Measurements from ENCODE around the gene RBM34. TPM values are rescaled to one million over a fixed set of nuclear protein-coding genes. Genes with fewer than 3 reads are reported as not detected.

The RBM34 gene
- total RNA-seq, 8 experiments from 2014 or later: 111 to 157 (median 137) TPM

DNA sequence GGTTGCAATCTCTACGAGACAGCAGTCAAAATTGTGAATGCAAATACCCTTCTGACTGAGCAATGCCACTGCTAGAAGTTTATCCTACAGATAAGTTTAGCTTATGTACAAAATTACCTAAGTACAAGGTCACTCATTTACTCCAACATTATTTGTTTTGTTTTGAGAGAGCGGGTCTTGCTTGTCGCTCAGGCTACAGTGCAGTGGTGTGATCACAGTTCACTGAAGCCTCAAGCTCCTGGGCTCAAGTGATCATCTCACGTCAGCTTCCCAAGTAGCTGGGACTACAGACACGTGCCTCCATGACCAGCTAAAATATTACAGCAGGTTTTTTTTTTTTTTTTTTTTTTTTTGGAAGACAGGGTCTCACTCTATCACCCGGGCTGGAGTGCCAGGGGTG, 15.4 kb downstream of the RBM34 start:
- in situ Hi-C loops (cut with MboI; ENCODE audit: low pct_unique_long_range_greater_than_20kb in 2 of 9, low sequenced_read_pairs in 9 of 9, unreplicated experiment in 9 of 9): no loop called here
- ATAC-seq (replicated peaks in 6 of 8): no peak
- WGBS, 10 experiments: 86 to 100% (median 98%) methylated on average over 1 to 6 of the region's 6 CpGs; no CpG with 5 or more reads in 1 of the 10 experiments

DNA sequence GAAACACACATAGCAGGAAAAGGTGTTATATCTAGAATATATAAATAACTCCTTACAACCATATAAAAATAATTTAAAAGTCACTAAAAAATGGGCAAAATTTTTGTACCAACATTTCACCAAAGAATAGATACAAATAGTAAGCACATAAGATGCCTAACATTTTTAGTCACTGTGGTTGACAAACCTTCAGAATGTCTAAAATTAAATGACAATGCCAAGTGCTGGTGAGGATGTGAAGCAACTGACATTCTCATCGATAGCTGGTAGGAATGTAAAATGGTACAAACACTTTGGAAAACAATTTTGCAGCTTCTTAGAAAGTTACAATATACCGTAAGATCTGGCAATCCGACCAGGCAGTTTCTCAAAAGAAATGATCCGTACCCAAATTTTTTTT, 18.1 kb downstream of the RBM34 start:
- H3K4me3 ChIP-seq: no peak overlapping the region
- H3K4me1 ChIP-seq (replicated peaks in 1 of 2): peaks cover 12 to 13% of the 10 kb centered on the region in 2 donors
- no peak for ATAC-seq (replicated peaks in 6 of 8)
- no peak overlapping the region for H3K27ac ChIP-seq
- in situ Hi-C loops (cut with MboI; ENCODE audit: low pct_unique_long_range_greater_than_20kb in 2 of 9, low sequenced_read_pairs in 9 of 9, unreplicated experiment in 9 of 9): no loop called here
- 75 to 100% (median 96%) methylated on average over 2 to 4 of the region's 4 CpGs; no CpG with 5 or more reads in 1 of the 10 experiments for WGBS, 10 experiments

More for the DNA sequence above, 15.4 kb downstream of the RBM34 start:
- Histone ChIP-seq H3K27ac (no peak overlapping the region), H3K4me1 (replicated peaks in 1 of 2) (no peaks in the 10 kb centered on the region), H3K4me3 (no peak overlapping the region)

DNA sequence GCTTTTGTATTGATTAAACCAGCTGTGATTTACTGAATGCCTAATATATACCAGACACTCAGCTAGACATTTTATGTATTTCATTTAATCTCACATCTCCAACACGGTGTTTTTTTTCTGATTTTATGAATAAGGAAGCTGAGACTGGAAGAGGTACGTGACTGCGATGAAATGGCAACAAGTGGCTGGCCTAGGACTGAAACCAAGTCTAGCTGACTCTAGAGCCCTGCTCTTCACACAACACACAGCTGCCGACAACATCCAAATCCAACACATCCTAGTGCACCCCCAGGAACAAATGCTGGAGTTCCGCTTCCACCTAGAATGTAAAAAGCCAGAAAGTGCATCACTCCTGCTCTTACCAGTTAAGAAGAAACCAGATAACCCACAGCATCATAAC, 21.7 kb downstream of the RBM34 start:
- ATAC-seq (replicated peaks in 6 of 8): no peak
- peaks cover 12 to 13% of the 10 kb centered on the region in 2 donors for H3K4me1 ChIP-seq (replicated peaks in 1 of 2)
- H3K27ac ChIP-seq: peak overlapping the region in 1 of 2 donors; percentile 24
- in situ Hi-C loops (cut with MboI; ENCODE audit: low pct_unique_long_range_greater_than_20kb in 2 of 9, low sequenced_read_pairs in 9 of 9, unreplicated experiment in 9 of 9): no loop called here
- 75 to 100% (median 96%) methylated on average over 1 to 5 of the region's 5 CpGs; no CpG with 5 or more reads in 1 of the 10 experiments for WGBS, 10 experiments
- no peak overlapping the region for H3K4me3 ChIP-seq

DNA sequence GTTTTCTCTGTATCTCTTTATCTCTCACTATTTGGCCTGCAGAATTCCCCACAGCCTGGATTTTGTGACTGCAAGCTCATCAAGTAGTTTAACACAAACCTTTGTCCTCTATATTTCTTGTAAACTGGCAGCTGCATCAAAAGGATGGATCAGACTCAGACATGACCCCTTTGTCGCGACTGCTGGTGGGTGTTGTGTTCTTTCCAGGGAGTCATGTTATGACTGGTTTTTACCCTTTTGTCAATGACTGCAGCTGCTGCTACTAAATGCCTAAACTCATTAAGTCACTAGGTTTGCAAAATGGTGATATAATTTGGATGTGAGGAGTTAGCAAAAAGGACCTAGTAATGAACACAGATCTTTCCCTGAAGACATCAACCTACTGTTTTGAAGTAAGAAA, 22.2 kb downstream of the RBM34 start:
- in situ Hi-C loops (cut with MboI; ENCODE audit: low pct_unique_long_range_greater_than_20kb in 2 of 9, low sequenced_read_pairs in 9 of 9, unreplicated experiment in 9 of 9): no loop called here
- WGBS, 10 experiments: 57 to 93% (median 71%) methylated on average over 2 of the region's 2 CpGs; no CpG with 5 or more reads in 5 of the 10 experiments
- H3K4me1 ChIP-seq (replicated peaks in 1 of 2): peaks cover 12 to 13% of the 10 kb centered on the region in 2 donors
- no peak overlapping the region for H3K27ac ChIP-seq
- no peak overlapping the region for H3K4me3 ChIP-seq
- peak in 5 of 8 experiments; percentile 19 to 44 (median 36) for ATAC-seq (replicated peaks in 6 of 8)

DNA sequence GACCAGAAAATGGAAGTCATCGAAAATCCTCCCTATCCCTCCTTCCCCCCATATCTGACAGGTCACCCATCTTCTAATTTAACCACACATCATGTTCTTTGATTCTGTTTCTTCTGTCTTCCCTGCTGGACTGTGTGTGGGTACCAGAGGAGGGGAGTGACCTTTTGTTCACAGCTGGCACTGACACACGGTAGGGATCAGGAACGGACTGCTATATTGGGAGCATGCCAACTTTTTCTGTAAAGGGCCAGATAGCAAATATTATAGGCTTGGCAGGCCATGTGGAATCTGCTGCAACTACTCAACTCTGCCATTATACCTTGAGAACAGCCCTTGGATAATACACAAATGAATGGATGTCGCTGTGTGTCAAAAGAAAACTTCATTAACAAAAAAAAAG, 24.9 kb downstream of the RBM34 start:
- in situ Hi-C loops (cut with MboI; ENCODE audit: low pct_unique_long_range_greater_than_20kb in 2 of 9, low sequenced_read_pairs in 9 of 9, unreplicated experiment in 9 of 9): no loop called here
- Histone ChIP-seq H3K4me1 (replicated peaks in 1 of 2) (peaks cover 12 to 13% of the 10 kb centered on the region in 2 donors), H3K4me3 (no peak overlapping the region), H3K27ac (no peak overlapping the region)
- ATAC-seq (replicated peaks in 6 of 8): no peak
- WGBS, 10 experiments: 20 to 100% (median 75%) methylated on average over 1 to 4 of the region's 4 CpGs

DNA sequence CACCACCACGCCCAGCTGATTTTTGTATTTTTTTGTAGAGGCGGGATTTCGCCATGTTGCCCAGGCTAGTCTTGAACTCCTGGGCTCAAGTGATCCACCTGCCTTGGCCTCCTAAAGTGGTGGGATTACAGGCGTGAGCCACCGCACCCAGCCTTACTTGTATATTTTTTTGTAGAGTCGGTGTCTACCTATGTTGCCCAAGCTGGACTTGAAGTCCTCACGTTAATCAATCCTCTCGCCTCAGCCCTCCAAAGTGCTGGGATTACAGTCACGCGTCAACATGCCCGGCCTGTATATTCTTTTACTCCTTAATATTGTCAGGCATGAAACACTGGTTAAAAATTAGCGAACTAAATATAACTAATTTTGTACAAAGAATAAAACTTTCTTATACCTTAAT, 26.9 kb downstream of the RBM34 start:
- H3K4me1 ChIP-seq (replicated peaks in 1 of 2): peaks cover 9 to 13% of the 10 kb centered on the region in 2 donors
- no peak for ATAC-seq (replicated peaks in 6 of 8)
- H3K4me3 ChIP-seq: no peak overlapping the region
- in situ Hi-C loops (cut with MboI; ENCODE audit: low pct_unique_long_range_greater_than_20kb in 2 of 9, low sequenced_read_pairs in 9 of 9, unreplicated experiment in 9 of 9): no loop called here
- H3K27ac ChIP-seq: no peak overlapping the region
- WGBS, 10 experiments: 91 to 97% (median 97%) methylated on average over 3 to 12 of the region's 12 CpGs; no CpG with 5 or more reads in 1 of the 10 experiments

DNA sequence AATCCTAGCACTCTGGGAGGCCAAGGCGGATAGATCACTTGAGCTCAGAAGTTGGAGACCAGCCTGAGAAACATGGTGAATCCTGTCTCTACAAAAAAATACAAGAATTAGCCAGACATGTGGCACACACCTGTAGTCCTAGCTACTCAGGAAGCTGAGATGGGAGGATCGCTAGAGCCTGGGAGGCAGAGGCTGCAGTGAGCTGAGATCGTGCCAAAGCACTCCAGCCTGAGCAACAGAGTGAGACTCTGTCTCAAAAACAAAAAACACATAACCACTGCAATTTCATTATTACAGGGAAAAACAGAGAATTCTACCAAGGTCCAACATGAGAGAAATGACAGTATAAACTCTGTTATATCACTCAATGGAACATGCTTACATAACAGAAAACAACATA, 28.0 kb downstream of the RBM34 start:
- no peak for ATAC-seq (replicated peaks in 6 of 8)
- WGBS, 10 experiments: 77 to 100% (median 96%) methylated on average over 1 to 3 of the region's 3 CpGs; no CpG with 5 or more reads in 3 of the 10 experiments
- no peak overlapping the region for H3K4me3 ChIP-seq
- in situ Hi-C loops (cut with MboI; ENCODE audit: low pct_unique_long_range_greater_than_20kb in 2 of 9, low sequenced_read_pairs in 9 of 9, unreplicated experiment in 9 of 9): no loop called here
- peaks cover 0 to 8% of the 10 kb centered on the region in 2 donors for H3K4me1 ChIP-seq (replicated peaks in 1 of 2)
- no peak overlapping the region for H3K27ac ChIP-seq

DNA sequence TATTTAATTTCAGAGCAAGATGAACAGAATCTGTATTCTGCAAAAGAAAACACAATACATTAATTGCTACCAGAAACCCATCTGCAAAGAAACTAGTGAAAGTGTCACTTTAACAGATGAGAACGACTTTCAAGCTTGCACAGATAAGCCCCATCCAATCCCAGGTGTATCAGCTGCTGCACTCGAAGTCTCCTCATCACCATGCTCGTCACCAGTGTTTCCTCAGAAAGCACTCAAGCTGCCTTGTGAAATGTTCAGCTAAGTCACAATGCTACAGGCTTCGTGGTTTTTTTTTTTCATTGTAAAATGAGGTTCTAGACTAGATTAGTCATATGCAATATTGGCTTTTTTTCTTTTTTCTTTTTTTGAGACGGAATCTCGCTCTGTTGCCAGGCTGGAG, 29.1 kb downstream of the RBM34 start:
- H3K27ac ChIP-seq: no peak overlapping the region

DNA sequence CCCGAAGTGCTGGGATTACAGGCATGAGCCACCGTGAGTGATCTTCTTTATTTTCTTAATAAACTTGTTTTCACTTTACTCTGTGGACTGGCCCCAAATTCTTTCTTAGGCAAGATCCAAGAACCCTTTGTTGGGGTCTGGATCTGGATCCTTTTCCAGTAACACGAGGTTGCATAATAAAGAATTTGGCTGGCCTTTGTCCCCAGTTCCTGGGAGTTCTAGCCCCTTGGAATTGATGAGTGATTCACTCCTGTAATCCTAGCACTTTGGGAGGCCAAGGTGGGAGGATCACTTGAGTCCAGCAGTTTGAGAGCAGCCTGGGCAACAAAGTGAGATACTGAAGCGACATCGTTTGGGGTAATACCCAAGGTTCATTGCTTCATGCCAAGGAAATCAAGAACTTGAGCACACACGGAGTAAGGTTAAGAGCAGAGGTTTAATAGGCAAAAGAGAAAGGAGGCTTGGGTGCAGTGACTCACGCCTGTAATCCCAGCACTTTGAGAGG, 30.2 kb downstream of the RBM34 start:
- 73 to 100% (median 92%) methylated on average over 1 to 7 of the region's 7 CpGs; no CpG with 5 or more reads in 2 of the 10 experiments for WGBS, 10 experiments
- no peak for ATAC-seq (replicated peaks in 6 of 8)
- Histone ChIP-seq H3K4me3 (no peak overlapping the region), H3K27ac (no peak overlapping the region), H3K4me1 (replicated peaks in 1 of 2) (peaks cover 7 to 17% of the 10 kb centered on the region in 2 donors)
- in situ Hi-C loops (cut with MboI; ENCODE audit: low pct_unique_long_range_greater_than_20kb in 2 of 9, low sequenced_read_pairs in 9 of 9, unreplicated experiment in 9 of 9): no loop called here

More for the DNA sequence above, 29.1 kb downstream of the RBM34 start:
- Histone ChIP-seq H3K4me1 (replicated peaks in 1 of 2) (peaks cover 0 to 10% of the 10 kb centered on the region in 2 donors), H3K4me3 (no peak overlapping the region)
- in situ Hi-C loops (cut with MboI; ENCODE audit: low pct_unique_long_range_greater_than_20kb in 2 of 9, low sequenced_read_pairs in 9 of 9, unreplicated experiment in 9 of 9): no loop called here
- 40 to 100% (median 88%) methylated on average over 1 to 6 of the region's 6 CpGs for WGBS, 10 experiments
- ATAC-seq (replicated peaks in 6 of 8): no peak

DNA sequence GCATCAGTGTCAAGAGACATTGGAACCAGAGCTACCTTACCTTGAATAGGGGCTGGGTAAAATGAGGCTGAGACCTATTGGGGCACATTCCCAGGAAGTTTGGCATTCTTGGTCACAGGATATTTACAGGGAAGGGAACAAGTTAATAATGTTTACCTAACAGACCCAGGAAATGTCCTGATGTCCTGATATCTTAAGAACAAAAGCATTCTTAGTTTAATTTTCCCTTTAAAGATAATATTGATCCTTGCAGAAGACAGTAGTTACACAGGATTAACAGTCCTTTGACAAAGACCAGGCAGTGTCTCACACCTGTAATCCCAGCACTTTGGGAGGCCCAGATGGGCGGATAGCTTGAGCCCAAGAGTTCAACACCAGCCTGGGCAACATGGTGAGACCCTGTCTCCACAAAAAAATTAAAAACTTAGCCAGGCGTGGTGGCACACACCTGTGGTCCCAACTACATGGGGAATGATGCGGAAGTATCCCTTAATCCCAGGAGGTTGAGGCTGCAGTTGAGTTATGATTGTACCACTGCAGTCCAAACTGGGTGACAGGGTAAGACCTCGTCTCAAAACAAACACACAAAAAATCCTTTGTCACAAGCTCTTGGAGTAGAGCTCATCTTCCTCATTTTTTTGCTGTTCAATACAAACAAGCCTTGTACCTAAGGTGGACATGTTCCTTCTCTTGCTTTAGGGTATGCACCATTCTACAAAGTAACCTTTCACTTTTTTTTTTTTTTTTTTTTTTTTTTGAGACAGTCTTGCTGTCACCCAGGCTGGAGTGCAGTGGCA, 31.1 kb downstream of the RBM34 start:
- Histone ChIP-seq H3K27ac (peak overlapping the region in 1 of 2 donors; percentile 98), H3K4me3 (no peak overlapping the region), H3K4me1 (replicated peaks in 1 of 2) (peaks cover 7 to 17% of the 10 kb centered on the region in 2 donors)
- in situ Hi-C loops (cut with MboI; ENCODE audit: low pct_unique_long_range_greater_than_20kb in 2 of 9, low sequenced_read_pairs in 9 of 9, unreplicated experiment in 9 of 9): no loop called here
- ATAC-seq (replicated peaks in 6 of 8): no peak
- 90 to 100% (median 100%) methylated on average over 1 to 3 of the region's 4 CpGs; no CpG with 5 or more reads in 3 of the 10 experiments for whole genome bisulfite sequencing, 10 experiments

DNA sequence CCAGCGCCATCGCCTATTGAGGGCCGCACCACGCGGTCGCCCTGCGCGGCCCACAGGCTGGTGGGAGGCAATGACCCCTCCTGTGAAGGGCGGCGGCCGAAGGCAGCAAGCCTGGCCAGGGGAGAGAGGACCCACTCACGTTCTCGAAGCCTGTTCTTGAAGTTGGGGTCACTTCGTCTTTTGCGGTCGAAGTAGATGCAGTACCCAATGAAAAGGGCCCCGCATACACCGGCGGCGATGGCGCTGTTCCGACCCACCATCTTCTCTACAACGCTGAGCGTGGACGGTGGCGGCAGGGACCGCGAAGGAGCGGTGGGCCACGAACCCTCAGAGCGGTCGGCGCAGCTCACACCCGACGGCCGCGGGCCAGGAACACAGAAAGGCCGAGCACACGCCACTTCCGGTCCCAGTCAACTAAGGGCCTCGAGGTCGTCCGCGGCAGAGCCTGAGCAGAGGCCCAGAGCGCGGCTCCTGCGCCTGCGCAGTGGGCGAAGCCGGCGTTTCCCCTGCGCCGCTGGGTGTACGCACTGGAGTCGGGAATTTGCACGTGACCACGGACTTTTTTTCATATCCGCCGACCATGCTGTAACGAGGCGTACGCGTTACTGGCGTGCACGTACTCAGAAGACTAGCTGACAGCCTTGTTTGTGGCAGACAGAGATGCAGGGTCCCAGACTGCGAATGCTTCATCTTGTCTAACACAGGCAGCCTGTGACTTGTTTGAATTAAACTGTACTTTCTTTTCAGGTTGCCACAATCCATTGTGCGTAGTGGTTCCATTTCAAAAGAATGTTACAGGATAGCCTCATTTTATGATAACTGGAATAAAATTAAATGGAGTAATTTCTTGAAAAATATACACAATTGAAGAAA, 32.4 kb downstream of the RBM34 start, which contains the start of gene TOMM20:
Gene TOMM20 (minus strand): TSS at position 382 of the 873 bp plus-strand sequence. CDS start 122 bp downstream, at position 260.
- in situ Hi-C loops (cut with MboI; ENCODE audit: low pct_unique_long_range_greater_than_20kb in 2 of 9, low sequenced_read_pairs in 9 of 9, unreplicated experiment in 9 of 9): no loop called here

DNA sequence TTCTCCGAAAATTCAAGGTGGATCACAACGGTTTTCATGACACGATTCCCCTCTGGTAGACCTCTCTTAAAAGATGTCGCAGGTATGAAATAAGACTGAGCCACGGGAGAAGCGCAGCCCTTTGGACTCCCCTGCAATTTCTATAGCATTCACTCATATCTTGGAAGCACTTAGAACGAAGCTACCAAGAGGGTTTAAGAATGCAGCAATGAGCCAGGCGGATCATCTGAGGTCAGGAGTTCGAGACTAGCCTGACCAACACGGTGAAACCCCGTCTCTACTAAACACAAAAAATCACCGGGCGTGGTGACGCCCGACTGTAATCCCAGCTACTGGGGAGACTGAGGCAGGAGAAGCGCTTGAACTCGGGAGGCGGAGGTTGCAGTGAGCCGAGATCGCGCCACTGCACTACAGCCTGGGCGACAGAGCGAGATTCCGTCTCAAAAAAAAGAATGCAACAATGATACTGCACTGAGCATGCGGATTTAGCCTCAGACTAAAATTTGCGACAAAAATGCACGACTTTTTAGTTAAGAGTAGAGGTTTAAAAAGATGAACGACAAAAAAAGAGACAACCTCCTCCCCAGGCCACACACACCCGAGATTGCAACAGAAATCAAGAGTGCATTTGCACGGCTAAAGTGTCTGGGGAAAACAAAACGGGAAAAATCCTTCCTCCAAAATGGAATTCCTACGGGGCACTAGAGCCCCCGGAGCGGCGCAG, 33.2 kb downstream of the RBM34 start:
- H3K27ac ChIP-seq: peak overlapping the region; percentile 95 to 98
- in situ Hi-C loops (cut with MboI; ENCODE audit: low pct_unique_long_range_greater_than_20kb in 2 of 9, low sequenced_read_pairs in 9 of 9, unreplicated experiment in 9 of 9): no loop called here

More for the DNA sequence above, 32.4 kb downstream of the RBM34 start, which contains the start of gene TOMM20:
- H3K27ac ChIP-seq: peak within 1 kb of the TSS; percentile 95 to 98
- peak within 1 kb of the TSS; percentile 60 to 89 (median 78) for H3K4me3 ChIP-seq
- ATAC-seq (replicated peaks in 6 of 8): peak; percentile 90 to 98 (median 96)
- WGBS, 10 experiments: 0 to 11% (median 3%) methylated on average over 4 to 58 of the region's 67 CpGs; no CpG with 5 or more reads in 1 of the 10 experiments
- H3K4me1 ChIP-seq (replicated peaks in 1 of 2): peaks cover 7 to 17% of the 10 kb centered on the region in 2 donors

More for the DNA sequence above, 33.2 kb downstream of the RBM34 start:
- 0 to 5% (median 1%) methylated on average over 4 to 32 of the region's 35 CpGs for WGBS, 10 experiments
- Histone ChIP-seq H3K4me3 (peak overlapping the region; percentile 60 to 89 (median 78)), H3K4me1 (replicated peaks in 1 of 2) (peaks cover 13 to 20% of the 10 kb centered on the region in 2 donors)
- ATAC-seq (replicated peaks in 6 of 8): peak in 2 of 8 experiments; percentile 1 to 2
